Psoas muscle (tissue), 8 donors: Measurements from ENCODE around the gene FNDC3B. TPM values are rescaled to one million over a fixed set of nuclear protein-coding genes. Genes with fewer than 3 reads are reported as not detected.
A peak's percentile ranks its signal among the peaks of the same experiment; 100 is the strongest.

Experiments
- ATAC-seq, 4 donors: fragments of 200-7000 bp; cut with Tn5 transposase; one replicate each; pipeline ENCODE4 v1.9.1; 2020; ENCODE audit warnings: moderate library complexity in 3 of 4, mild to moderate bottlenecking in 2 of 4
- DNase-seq, 2 donors: peaks; one replicate each; pipeline ENCODE4 v3.0.0-alpha.2; 2020
- H3K27ac ChIP-seq: fragments of 200-600 bp; one replicate; pipeline ENCODE4 v1.8.0; 2022
- H3K27me3 ChIP-seq, 3 donors: fragments of 200-600 bp in 1 of 3; one replicate each; pipeline versions ENCODE4 v1.6.1 to v1.8.0; 2013 to 2022; ENCODE audit warnings: low read length in 2 of 3, mild to moderate bottlenecking in 2 of 3, moderate library complexity in 1 of 3; ENCODE audit not compliant: insufficient read depth in 3 of 3
- H3K36me3 ChIP-seq, 2 donors: fragments of 200-600 bp in 1 of 2; one replicate each; pipeline versions ENCODE4 v1.6.1 to v1.8.0; 2013 to 2022; ENCODE audit warnings: low read depth in 1 of 2, mild to moderate bottlenecking in 1 of 2, moderate library complexity in 1 of 2; ENCODE audit not compliant: insufficient read depth in 1 of 2
- H3K4me1 ChIP-seq: fragments of 200-600 bp; one replicate; pipeline ENCODE4 v1.8.0; 2022
- H3K4me3 ChIP-seq: fragments of 200-600 bp; one replicate; pipeline ENCODE4 v1.8.0; 2022; ENCODE audit warnings: mild to moderate bottlenecking
- H3K9me3 ChIP-seq: fragments of 200-600 bp; one replicate; pipeline ENCODE4 v1.8.0; 2022
- CTCF ChIP-seq: fragments of 200-600 bp; IDR thresholded peaks from one replicate; pipeline ENCODE4 v1.8.0; 2022; ENCODE audit warnings: antibody characterized with exemption
- WGBS, 3 donors: extraction: QIAGEN DNeasy Blood & Tissue Kit; methylation state at CpG; one replicate each; pipeline versions ENCODE4 v1.1.6 to v1.1.7; 2013; 5-methylcytosine and 5-hydroxymethylcytosine counted together
- intact Hi-C, 2 donors: fragments of 100-400 bp; cut with DNase I; formaldehyde crosslinking; loops; one replicate each; pipeline versions ENCODE4 v1.11.0 to v1.14.2; 2022
- polyA plus RNA-seq, 3 donors: library from polyadenylated mRNA; stranded (reverse); fragments of 200-250 nt; gene quantifications; one replicate each; pipeline ENCODE4 v1.2.3, GENCODE V29; 2013
- total RNA-seq, 4 donors: library from RNA; stranded (reverse); fragmentation: NEBNext Ultra II Directional in 2 of 4; extraction: Animal tissue kit (Norgen Biotek cat#: 25700) in 2 of 4; gene quantifications; one replicate each; pipeline versions ENCODE4 v1.2.1 to v1.2.4, GENCODE V29; 2021 to 2023
- donor health status: healthy with polysubstance abuse.
- donor health status: DM: no; HTN: no; CAD: no; lungs with moderate emphysema.
- donor health status: Bipolar disorder and iron deficiency.
- donor health status: healthy.
- donor health status: DM: yes; HTN: yes; CAD: no.
- donor health status: DM: no; HTN: no; CAD: no.
- donor health status: DM: no; HTN: no; CAD: no.
- donor health status: DM: yes; HTN: yes; CAD: no.

Gene FNDC3B
- total and polyA plus RNA-seq, 7 donors: 12.4 to 133 (median 50.8) TPM

- WGBS, 3 donors: 90 to 96% (median 94%) methylated on average over 8 of the region's 8 CpGs
- DNase-seq (no peak), ATAC-seq (peak in 1 of 4 donors; percentile 15)
- intact Hi-C loops: loop anchor here (5.0 to 10.0 kb wide), 3 partner anchors 305 to 693 kb away; partner anchors contain the start of gene FNDC3B (in 1 of the 2)
- Histone ChIP-seq H3K27ac (no peak overlapping the region), H3K4me1 (no peaks in the 10 kb centered on the region), H3K27me3 (no peaks in the 10 kb centered on the region), H3K4me3 (no peak overlapping the region), H3K9me3 (no peaks in the 10 kb centered on the region), H3K36me3 (peaks cover 7 to 97% of the 10 kb centered on the region in 2 donors)
- no peak for TF ChIP-seq CTCF
These were observed 300.5 kb downstream of the FNDC3B start for GRCh38 chr3:172339892-172340291.

- Histone ChIP-seq H3K4me3 (no peak overlapping the region), H3K4me1 (no peaks in the 10 kb centered on the region), H3K27ac (no peak overlapping the region), H3K9me3 (no peaks in the 10 kb centered on the region), H3K27me3 (no peaks in the 10 kb centered on the region), H3K36me3 (peaks cover 8 to 97% of the 10 kb centered on the region in 2 donors)
- TF ChIP-seq CTCF: no peak
- DNase-seq (no peak), ATAC-seq (no peak)
- intact Hi-C loops: loop anchor here in 1 of 2 donors (5.0 kb wide), 1 partner anchor 693 kb away; no protein-coding TSS in a partner anchor
- 78 to 80% (median 79%) methylated on average over 5 of the region's 5 CpGs for WGBS, 3 donors
These were observed 301.2 kb downstream of the FNDC3B start for GRCh38 chr3:172340583-172340982.

GRCh38 chr3:172341482-172342059 is 302.2 kb downstream of the FNDC3B start:
- no peak for DNase-seq
- H3K36me3 ChIP-seq: peaks cover 11 to 97% of the 10 kb centered on the region in 2 donors
- 49 to 52% (median 51%) methylated on average over 4 of the region's 4 CpGs for WGBS, 3 donors
- no peaks in the 10 kb centered on the region for H3K27me3 ChIP-seq
- peak; percentile 60 to 79 (median 75) for ATAC-seq
- H3K27ac ChIP-seq: no peak overlapping the region
- no peaks in the 10 kb centered on the region for H3K9me3 ChIP-seq
- no peak overlapping the region for H3K4me3 ChIP-seq
- intact Hi-C loops: loop anchor here in 1 of 2 donors (5.0 kb wide), 1 partner anchor 694 kb away; no protein-coding TSS in a partner anchor
- TF ChIP-seq CTCF: peak; percentile 64
- H3K4me1 ChIP-seq: no peaks in the 10 kb centered on the region

GRCh38 chr3:172342097-172342659 is 302.8 kb downstream of the FNDC3B start:
- Histone ChIP-seq H3K4me1 (no peaks in the 10 kb centered on the region), H3K27me3 (no peaks in the 10 kb centered on the region), H3K27ac (no peak overlapping the region), H3K4me3 (no peak overlapping the region), H3K9me3 (no peaks in the 10 kb centered on the region), H3K36me3 (peaks cover 15 to 97% of the 10 kb centered on the region in 2 donors)
- 62 to 79% (median 64%) methylated on average over 3 of the region's 3 CpGs for WGBS, 3 donors
- DNase-seq (no peak), ATAC-seq (peak in 1 of 4 donors; percentile 12)
- no peak for TF ChIP-seq CTCF
- intact Hi-C loops: loop anchor here in 1 of 2 donors (5.0 kb wide), 1 partner anchor 695 kb away; no protein-coding TSS in a partner anchor
